ENCODE measurements around the gene CAPN15.

Gene CAPN15

DNA sequence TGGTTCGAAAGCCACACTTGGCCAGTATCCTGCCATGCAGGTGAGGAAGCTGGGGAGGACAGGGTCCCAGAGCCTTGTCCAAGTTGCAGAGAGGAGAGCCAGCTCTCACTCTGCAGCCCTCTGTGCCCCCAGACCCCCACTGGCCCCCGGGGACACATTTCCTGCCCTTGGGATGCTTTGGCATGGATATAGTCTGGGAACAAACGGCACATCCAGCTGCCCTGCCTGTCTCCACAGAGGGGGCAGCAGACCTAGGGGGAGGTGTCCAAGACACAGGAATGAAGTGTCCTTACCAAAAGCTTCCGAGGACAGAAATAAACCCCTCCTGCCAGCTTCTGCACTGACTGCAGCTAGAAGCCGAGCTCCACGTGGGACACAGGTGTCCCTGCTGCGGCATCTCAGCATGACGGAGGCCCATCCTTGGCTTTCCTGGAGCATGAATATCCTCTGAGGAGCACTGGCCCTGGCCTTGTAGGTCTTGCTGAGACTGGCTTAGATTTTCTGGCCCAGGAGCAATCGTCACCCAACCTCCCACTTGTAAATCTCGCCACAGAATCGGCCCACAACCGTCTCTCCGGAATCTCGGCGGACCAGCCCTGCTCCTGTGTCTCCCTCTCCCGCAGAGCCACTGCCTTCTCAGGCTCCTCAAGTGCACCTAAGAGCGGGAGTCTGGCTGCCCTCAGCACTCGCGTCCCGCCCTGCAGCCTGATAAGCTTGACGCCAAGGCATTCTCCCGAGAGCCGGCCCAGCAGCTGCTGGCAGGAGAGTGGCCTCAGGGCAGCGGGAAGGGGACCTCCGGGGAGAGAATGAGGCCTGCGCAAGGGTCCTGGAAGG is 1.1 kb upstream of the CAPN15 start:
- DNase-seq, result peak in 1 of 2 donors; percentile 1

DNA sequence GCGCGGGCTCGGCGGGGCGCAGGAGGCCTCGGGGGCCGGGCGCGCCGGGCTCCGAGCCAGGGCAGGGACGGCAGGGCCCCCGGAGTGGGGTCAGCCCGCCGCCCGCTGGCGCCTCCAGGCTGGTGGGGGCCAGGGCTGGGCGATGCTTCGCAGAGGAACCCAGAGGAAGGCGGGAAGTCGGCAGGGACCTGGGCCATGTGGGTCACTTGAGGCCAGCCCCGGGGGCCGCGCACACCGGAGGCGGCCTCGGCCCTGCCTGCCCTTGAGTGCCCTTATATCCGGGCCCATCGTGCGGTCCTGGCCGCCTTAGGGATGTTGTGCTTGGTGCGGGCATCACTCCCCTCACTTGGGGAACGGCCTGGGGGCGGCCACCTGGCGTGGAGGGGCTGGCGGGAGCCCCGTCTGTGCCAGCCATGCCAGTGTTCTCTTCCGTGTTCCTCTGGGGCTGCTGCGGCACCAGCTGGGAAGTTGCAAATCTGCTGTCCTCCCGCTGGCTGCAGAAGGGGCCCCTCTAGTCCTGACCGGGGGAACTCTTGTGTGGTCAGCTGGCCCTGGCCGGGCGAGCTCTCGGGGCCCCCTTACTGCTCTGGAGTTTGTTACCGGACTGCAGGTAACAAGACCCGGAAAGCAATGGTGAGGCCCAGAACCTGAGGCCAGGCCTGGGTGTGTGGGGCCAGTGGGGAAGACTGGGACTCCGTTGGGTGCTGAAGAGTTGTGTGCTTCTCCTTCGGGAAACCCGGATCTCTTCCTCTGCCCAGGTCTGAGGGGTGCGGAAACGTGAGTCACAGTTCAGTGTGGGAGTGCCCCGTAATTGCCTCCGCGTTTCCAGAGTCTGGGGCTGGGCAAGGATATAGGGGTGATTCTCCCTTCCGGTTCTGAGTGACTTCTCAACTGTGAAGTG is 849 bp downstream of the CAPN15 start:
- peak; percentile 82 to 84 for DNase-seq

DNA sequence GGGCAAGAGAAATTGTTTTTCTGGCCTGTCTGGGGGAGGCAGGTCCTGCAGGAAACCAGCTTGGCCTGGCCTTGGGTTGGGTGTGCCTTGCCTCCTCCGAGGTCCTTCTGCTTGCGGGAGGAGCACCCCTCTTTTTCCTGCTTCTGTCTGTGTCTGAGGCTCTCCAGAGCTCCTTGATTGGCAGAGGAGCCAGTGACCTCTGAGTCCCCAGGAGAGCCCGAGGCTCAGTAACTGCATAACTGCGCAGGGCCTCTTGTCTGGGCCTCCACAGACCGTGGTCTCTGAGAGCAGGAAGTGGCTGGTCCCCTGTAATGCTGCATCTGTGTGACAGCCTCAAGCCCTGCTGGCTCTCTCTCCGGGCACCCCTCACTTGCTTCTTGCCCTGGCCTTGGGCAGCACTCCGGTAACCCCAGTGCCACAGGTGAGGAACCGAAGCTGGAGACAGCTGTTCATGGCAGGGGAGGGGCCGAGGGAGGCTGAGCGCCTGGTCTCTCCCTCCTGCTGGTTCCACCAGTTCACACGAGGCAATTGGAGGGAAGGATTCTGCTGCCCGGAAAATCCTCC is 1.6 kb downstream of the CAPN15 start:
- DNase-seq, result no peak

DNA sequence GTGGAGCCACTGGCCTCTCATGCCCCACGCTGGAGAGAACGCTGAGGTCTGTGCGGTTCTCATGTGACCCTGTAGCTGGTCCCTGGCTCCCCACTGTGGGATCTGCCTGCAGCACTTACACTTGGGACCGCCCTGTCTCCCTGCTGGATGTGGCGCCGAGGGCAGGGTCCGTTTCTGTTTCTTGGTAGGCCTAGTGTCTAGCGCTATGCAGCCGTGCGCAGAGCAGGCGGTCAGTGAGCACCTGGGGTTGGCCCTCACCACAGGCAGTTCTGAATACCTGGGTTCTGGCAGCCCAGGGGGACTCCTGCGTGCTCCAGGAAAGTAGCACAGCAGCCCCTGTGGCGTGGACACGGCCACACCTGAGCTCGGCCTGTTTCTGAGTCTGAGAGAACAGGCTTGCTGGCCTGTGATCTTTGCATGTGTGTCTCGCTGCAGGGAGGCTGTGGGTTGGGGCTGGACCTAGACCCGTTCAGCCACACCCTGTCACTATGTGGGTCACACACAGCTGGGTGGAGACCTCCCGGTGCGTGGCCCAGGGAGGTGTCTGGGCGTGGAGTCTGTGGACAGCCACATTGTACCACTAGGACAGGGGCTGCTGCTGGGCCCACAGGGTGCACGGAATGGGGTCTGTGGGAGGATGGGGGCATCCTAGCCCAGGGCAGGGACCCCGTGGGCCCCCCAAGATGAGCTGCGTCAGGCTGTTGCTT is 2.8 kb downstream of the CAPN15 start:
- no peak for DNase-seq

DNA sequence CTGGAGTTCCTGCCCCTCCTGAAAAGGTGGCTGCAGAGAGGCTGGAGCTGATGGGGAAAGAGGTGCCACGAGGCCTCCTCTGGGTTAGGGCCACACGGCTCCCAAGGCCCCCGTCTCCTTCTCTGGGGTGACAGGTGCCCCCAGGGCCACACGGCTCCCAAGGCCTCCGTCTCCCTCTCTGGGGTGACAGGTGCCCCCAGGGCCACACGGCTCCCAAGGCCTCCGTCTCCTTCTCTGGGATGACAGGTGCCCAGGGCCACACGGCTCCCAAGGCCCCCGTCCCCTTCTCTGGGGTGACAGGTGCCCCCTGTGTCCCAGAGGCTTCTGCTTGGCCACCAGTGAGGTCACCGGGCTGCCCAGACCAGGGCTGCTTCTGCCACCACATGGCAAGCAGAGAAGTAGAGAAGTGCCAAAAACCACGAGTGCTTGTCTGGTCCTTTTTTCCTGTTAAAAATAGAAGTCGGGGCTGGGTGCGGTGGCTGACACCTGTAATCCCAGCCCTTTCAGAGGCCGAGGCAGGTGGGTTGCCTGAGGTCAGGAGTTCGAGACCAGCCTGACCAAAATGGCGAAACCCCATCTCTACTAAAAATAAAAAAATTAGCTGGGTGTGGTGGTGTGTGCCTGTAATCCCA is 4.1 kb downstream of the CAPN15 start:
- DNase-seq, result no peak

DNA sequence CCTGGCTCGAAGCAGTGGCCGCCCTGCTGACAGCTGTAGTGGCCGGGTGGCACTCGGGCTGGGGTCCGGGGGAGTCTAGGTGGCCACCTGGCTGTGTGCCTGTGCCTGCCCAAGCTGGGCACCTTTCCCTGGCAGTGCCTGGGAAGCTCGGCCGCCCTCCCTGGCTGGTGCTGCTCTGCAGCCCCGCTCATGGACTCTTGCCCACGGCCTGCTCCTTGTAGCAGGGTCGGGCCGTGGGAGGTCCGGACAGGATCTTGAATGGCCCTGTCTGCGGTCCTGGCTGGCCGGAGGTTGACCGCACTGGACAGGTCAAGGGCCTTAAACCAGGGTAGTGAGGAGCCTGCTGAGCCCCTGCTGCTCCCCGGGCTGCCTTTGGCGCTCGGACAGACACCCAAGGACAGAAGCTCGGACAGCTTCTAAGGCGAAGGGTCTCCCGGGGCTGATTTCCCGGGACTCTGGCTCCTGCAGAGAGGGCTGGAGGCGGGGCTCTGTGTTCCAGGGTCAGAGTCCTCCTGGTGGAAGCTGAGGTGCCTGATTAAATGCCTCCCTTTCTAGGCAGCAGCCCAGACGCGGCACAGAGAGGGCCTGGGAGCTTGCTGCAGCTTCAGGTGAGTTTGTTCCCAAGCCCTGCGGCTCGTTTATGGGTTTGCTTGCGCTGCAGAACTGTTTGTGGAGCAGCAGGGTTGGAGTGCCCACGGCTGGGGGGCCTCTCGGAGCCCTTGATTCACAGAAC is 6.0 kb downstream of the CAPN15 start:
- DNase-seq, result no peak

DNA sequence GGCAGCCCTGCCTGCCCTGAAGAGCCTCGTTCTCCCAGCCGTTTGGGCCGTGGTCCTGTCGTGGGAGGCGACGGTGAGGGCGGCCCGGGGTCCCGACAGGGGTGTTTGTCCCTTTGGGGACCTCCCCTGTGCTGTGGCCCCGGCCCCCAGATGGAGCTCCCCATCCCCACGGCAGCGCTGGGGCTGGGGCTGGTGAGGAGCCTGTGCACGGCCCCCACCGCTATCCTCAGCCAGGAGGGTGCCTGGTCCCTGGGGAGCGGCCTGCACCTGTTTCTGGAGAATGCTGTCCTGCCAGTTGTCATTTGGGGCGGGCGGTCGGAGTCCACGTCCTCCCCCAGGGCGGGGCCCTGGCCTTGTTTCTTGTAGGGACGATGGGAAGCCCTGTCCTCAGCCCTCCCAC is 6.6 kb downstream of the CAPN15 start:
- DNase-seq, result no peak

DNA sequence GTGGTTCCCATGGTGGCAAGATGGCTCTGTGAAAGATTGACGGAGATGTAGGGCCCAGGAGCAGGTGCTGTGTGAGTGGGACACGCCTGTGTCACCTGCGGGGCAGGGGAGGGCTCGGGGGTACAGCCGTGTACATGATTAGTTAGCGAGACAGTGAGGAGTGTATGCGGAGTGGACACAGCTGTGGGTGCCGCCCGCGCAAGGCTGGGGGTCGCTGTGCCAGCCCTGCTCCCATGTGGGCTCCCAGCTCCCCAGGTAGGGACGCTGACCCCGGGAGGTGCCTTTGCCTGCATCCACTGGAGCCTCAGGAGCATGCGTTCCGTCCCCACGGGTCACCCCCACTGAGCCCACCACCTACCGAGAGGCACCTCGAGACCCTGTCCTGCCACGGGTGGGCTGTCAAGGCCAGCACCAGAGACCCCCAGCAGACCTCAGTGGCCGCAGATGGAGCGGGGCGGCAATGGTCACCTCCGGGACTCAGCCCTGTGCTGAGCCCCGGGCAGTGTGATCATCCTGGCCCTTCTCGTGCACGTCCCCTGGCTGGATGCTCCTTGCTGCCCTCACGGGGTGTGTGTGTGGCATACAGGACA is 7.4 kb downstream of the CAPN15 start:
- DNase-seq, result no peak

DNA sequence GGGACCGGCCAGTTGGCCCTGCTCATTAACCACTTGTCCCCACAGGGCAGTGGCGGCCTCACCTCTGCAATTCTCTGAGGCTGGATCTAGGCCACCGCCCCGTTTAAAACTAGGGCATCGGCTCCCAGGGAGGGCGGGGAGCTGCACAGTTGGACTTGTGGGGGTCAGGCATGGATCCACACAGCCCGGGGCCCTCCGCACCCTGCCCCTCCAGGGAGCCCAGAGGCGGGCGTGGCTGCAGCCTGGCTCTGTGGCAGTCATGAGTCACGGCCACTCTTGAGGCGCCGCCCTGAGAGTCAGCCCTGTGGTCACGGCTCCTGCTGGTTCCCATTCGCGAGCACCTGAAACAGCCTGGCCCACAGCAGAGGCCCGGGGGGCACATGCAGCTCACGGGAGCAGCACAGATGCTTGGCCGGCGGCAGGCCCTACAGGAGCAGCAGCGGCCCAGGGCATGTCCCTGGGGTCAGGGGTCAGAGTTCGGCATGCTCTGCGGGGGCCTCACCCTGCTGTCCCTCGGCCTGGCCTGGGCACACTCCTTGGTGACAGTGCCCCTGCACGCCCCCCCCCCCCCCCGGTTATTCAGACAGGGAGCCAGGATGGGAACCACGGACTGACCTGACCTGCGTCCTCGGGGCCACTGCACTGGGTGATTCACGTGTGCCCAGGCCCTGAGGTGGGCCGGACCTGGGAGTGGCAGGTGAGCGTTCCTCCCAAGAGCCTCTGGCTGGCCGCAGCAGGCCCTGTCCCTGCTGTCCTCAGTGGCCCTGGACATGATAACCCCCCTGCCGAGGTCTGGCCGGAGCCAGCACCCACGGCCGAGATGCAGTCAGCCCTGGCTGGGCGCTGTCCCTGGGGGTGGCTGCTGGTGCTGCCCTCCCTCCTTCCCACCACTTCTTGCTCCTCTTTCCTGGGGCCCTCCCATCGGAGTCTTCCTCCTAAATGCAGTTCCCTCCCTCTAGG is 8.2 kb downstream of the CAPN15 start:
- peak; percentile 0 to 12 for DNase-seq

DNA sequence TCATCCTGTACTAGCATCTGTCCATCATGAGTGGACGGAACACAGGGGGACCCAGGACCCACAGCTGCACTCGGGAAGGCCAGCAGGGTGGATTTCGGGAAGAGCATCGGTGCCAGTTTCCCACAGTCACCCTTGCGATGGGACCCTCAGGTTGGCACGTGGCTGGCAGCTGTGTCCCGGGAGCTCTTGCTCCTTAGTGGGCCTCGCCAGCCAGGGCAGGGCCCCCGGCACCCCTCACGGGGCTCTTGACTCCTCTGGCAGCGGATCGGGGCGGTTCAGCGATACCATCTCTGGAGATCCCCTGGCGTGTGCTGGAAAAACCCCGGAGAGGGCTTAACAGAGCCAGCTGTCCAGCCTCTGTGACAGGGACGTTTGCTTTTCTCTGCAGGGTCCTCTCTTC is 9.2 kb downstream of the CAPN15 start:
- no peak for DNase-seq

DNA sequence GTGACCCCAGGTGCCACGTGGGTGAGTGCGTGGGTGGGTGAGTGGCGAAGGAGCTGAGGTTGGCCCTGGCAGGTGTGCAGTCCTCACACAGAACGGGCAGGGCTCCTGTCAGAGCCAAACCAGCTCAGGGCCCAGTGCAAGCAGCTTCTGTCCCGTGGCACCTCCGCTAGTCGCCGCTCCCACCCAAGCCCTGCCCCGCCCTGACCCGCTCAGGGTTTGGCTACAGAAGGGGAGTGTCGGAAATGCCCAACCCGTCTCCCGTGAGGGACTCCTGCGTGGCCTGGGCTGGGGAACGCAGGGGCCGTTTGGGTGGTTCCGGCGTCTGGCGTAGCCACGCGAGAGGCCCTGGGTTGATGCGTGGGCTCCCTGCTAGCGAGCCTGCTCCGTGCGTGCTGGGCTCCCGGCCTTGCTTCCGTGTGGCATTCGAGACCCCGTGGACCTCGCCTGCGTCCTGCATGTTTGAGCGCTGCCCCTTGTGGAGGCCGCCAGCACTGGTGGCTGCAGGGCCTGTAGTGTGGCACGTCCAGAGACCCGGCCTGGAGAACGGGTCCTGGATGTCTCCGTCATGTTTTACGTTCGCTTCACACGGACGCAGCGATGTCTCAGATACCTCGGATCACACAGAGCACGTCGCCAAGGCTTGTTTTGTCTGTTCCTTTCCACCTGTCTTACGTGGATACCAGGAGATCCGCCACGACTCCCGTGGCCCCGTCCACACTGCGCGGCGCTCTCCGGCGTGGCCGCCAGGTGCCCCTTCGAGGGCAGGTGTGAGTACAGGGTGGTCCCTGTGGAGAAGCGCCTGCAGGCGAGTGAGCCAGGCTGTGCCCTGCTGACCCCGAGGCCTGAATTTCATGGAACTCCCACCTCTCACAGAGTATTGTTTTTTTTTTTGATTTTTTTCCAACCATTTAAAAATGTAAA is 10.2 kb downstream of the CAPN15 start:
- no peak for DNase-seq

DNA sequence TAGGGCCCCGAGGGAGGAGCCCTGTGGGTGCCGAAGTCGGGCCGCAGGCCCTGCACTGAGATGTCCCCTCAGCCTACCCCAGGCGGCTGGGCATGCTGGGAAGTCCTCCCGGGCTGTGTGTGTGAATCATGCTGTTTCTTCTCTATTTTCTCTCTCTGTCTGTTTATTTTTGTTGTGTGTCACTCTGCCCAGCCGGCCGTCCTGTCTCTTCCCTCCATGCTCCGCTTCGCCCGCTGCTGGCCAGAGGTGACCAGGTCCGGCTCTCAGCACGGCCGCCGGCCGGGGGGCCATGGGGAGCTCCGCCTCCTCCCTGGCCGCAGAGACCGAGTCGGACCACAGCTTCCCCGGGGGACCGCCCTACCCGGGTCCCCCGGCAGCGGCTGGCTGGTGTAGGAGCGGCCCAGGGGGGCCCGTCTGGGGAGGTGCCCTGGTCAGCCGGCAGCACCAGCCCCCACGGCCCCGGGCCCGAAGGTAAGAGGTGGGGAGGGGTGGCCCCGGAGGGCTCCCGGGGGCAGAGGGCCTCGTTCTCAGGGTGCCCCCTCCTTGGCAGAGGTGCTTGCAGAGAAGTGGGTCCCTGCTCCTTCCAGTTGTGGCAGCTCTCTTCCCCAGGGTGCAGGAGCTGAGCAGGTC is 12.5 kb downstream of the CAPN15 start:
- no peak for DNase-seq

DNA sequence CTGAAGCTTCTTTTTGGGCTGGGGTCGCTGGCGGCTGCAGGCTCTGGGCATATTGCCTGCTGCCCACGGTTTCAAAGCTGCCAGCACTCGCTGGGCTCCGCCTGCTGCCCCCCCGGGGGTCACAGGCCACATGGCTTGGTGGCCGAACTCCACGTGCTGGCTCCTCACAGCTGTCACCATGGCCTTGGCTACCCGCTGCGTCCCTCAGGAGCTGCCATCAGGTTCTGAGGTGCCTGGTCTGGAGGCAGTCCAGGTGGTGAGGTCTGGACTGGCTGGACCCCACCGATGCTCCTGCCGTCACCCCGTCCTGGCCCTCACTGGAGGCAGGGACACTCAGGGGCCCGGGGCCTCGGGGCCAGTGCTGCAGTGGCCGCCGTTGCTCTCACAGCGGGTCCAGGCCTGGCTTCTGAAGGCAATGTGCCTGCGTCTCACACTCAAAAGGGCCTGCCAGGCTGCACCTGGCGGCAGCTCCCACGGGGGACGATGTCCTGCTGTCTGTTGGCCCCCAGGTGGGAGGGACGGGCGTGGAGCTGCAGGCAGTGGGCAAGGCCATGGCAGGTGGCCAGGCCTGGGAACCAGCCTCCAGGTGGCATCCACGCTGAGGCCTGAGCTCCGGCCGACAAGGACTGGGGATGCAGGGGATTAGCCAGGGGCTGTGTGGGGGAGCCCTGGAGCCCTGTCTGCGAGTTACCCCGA is 13.3 kb downstream of the CAPN15 start:
- DNase-seq, result no peak

DNA sequence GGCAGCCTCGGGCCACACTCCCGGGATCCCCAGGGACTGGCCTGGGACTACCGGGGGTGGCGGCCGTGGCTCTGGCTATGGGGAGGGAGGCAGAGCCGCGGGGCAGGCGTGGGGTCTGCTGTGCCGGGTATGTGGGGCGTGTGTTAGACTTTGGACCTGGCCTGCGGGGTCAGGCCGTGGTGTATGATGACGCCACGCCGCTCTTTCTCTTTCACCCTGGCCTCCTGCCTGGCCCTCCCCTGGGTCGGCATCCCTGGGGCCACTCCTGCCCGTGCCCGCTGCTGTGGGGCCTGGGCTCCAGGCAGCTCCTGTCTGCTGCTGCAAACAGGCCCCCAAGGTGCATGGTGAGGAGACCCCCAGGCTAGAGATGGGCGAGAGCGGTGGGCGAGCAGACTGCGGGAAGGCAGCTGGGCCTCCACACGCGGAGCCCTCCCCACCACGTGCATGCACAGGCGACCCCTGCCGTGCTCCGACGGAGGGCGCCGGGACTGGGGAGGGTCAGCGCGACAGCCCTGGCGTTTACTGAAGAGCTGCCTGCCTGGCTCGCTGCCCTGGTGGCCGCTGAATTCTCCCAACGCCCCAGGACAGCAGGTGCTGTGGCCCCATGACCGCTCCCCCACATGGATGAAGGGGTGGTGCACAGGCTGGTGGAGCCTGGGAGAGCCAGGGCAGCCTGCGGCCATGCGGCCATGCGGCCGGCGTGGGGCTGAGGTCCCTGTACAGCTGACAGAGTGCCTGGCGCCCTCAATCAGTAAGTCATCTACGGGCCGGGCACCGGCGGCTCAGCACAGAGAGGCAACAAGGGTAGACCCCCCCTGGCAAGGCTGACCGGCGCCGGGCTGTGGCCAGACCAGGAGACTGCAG is 16.0 kb downstream of the CAPN15 start:
- DNase-seq, result no peak

DNA sequence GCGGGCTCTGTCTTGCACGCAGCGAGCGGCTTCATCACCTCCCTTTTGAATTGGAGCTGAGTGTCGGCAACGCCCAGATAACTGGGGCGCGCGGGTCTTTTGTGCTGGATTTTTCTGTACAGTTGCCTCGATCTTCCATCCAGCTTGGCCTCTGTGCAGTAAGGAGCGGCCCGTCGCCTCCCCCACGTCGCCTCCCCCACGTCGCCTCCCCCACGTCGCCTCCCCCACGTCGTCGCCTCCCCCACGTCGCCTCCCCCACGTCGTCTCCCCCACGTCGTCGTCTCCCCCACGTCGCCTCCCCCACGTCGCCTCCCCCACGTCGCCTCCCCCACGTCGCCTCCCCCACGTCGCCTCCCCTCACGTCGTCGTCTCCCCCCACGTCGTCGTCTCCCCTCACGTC is 17.0 kb downstream of the CAPN15 start:
- no peak for DNase-seq

DNA sequence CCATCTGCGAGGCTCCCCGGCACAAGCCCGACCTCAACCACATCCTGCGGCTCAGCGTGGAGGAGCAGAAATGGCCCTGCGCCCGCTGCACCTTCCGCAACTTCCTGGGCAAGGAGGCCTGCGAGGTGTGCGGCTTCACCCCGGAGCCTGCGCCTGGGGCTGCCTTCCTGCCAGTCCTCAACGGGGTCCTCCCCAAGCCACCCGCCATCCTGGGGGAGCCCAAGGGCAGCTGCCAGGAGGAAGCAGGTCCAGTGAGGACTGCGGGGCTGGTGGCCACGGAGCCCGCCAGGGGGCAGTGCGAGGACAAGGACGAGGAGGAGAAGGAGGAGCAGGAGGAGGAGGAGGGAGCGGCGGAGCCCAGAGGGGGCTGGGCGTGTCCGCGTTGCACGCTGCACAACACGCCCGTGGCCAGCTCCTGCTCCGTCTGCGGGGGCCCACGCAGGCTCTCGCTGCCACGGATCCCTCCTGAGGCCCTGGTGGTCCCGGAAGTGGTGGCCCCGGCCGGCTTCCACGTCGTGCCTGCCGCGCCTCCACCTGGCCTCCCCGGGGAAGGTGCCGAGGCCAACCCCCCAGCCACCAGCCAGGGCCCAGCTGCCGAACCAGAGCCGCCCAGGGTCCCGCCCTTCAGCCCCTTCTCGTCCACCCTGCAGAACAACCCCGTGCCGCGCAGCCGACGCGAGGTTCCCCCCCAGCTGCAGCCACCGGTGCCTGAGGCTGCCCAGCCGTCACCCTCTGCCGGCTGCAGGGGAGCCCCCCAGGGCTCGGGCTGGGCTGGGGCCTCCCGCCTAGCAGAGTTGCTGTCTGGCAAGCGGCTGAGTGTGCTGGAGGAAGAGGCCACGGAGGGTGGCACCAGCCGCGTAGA is 19.6 kb downstream of the CAPN15 start:
- peak; percentile 11 to 70 for DNase-seq

Measured in inflammatory macrophage treated with lipopolysaccharide for 1 hour (primary cell).